SK-N-SH (cell line): ENCODE measurements around the gene METTL25B. TPM values are rescaled to one million over a fixed set of nuclear protein-coding genes. Genes with fewer than 3 reads are reported as not detected.

Experiments used
- CTCF ChIA-PET: fragments of 300-600, 350-600 bp; formaldehyde crosslinking; extraction: SDS; loops from one replicate; lab custom pipeline; 2021; lab: Yijun Ruan, JAX
- POLR2A ChIA-PET: fragments of 350-600 bp; sonication (Branson Sonifier 250); formaldehyde crosslinking; extraction: SDS; loops from one replicate; lab custom pipeline; 2020; ENCODE audit warnings: antibody characterized with exemption, inconsistent platforms; lab: Yijun Ruan, JAX
- DNase-seq: peaks from one replicate; pipeline ENCODE4 v3.0.0; 2012
- H2AFZ ChIP-seq: fragments of 200-600 bp; sonication (generic); 2 replicates; pipeline ENCODE4 v1.8.1; 2016; ENCODE audit warnings: antibody characterized with exemption, mild to moderate bottlenecking, low read depth
- H3F3A ChIP-seq: fragments of 200-600 bp; sonication (generic); replicated peaks from 2 replicates; pipeline ENCODE3; 2016; ENCODE audit warnings: antibody characterized with exemption, mild to moderate bottlenecking; ENCODE audit not compliant: insufficient read depth
- H3K27ac ChIP-seq, 2 experiments: fragments of 200-500 bp in 1 of 2; fragments of 200-600 bp in 1 of 2; sonication (Bioruptor generic) in 1 of 2; sonication (generic), shearing (Covaris generic) in 1 of 2; 2 replicates each; pipeline versions ENCODE4 v1.5.1 to v1.6.1; 2014 to 2016; ENCODE audit warnings: low read depth in 2 of 2, inconsistent platforms in 1 of 2, low read length in 1 of 2, mild to moderate bottlenecking in 1 of 2, mixed read lengths in 1 of 2
- H3K27me3 ChIP-seq: fragments of 200-600 bp; sonication (generic), shearing (Covaris generic); 2 replicates; pipeline ENCODE4 v1.6.1; 2016; ENCODE audit warnings: mixed run types; ENCODE audit not compliant: insufficient read depth
- H3K36me3 ChIP-seq, 2 experiments: fragments of 200-500 bp in 1 of 2; fragments of 200-600 bp in 1 of 2; sonication (Bioruptor generic) in 1 of 2; sonication (generic) in 1 of 2; replicated peaks in 1 of 2; 2 replicates each; pipeline versions ENCODE3 to v1.5.1; 2014 to 2016; ENCODE audit warnings: low read length in 1 of 2, mild to moderate bottlenecking in 1 of 2; ENCODE audit not compliant: insufficient read depth in 2 of 2, control insufficient read depth in 1 of 2
- H3K4me1 ChIP-seq, 2 experiments: fragments of 200-500 bp in 1 of 2; fragments of 200-600 bp in 1 of 2; sonication (Bioruptor generic) in 1 of 2; sonication (generic), shearing (Covaris generic) in 1 of 2; 2 replicates each; pipeline versions ENCODE4 v1.5.1 to v1.6.1; 2014 to 2016; ENCODE audit warnings: low read depth in 1 of 2, low read length in 1 of 2, mixed run types in 1 of 2; ENCODE audit not compliant: insufficient read depth in 2 of 2, control insufficient read depth in 1 of 2
- H3K4me2 ChIP-seq: fragments of 200-600 bp; sonication (generic), shearing (Covaris generic); 2 replicates; pipeline ENCODE4 v1.6.1; 2017; ENCODE audit warnings: mixed run types
- H3K4me3 ChIP-seq, 2 experiments: fragments of 200-500 bp in 1 of 2; fragments of 200-600 bp in 1 of 2; sonication (Bioruptor generic) in 1 of 2; sonication (generic), shearing (Covaris generic) in 1 of 2; 2 replicates each; pipeline versions ENCODE4 v1.5.1 to v1.8.1; 2014 to 2016; ENCODE audit warnings: low read depth in 2 of 2, inconsistent platforms in 1 of 2, low read length in 1 of 2, mild to moderate bottlenecking in 1 of 2, mixed read lengths in 1 of 2, moderate library complexity in 1 of 2
- H3K79me2 ChIP-seq: fragments of 200-600 bp; sonication (generic); 2 replicates; pipeline ENCODE4 v1.8.1; 2017; ENCODE audit warnings: mild to moderate bottlenecking; ENCODE audit not compliant: insufficient read depth
- H3K9ac ChIP-seq: fragments of 200-600 bp; sonication (generic); 2 replicates; pipeline ENCODE4 v1.6.1; 2017; ENCODE audit warnings: mixed run types
- H3K9me2 ChIP-seq: fragments of 200-600 bp; sonication (generic); 2 replicates; pipeline ENCODE4 v1.6.1; 2017; ENCODE audit warnings: mixed run types
- H3K9me3 ChIP-seq: fragments of 200-600 bp; sonication (generic); 2 replicates; pipeline ENCODE4 v1.6.1; 2017; ENCODE audit warnings: mixed run types, mild to moderate bottlenecking, moderate library complexity
- H4K20me1 ChIP-seq: fragments of 200-600 bp; sonication (generic); 2 replicates; pipeline ENCODE4 v1.6.1; 2017; ENCODE audit warnings: mild to moderate bottlenecking, mixed run types; ENCODE audit not compliant: insufficient read depth
- ELF1 ChIP-seq: IDR thresholded peaks from 2 replicates; pipeline ENCODE4 v1.4.0; 2012
- FOSL2 ChIP-seq: IDR thresholded peaks from 2 replicates; pipeline ENCODE4 v1.4.0; 2012; ENCODE audit warnings: low read depth, mild to moderate bottlenecking, moderate library complexity, borderline replicate concordance
- FOXJ3 ChIP-seq: sonication (generic); formaldehyde crosslinking; IDR thresholded peaks from 2 replicates; pipeline ENCODE4 v1.5.1; 2020; ENCODE audit warnings: mild to moderate bottlenecking, missing genetic modification reagents
- JUND ChIP-seq: IDR thresholded peaks from 2 replicates; pipeline ENCODE4 v1.4.0; 2012
- NRF1 ChIP-seq: IDR thresholded peaks from 2 replicates; pipeline ENCODE4 v1.6.1; 2012; ENCODE audit warnings: low read depth, mild to moderate bottlenecking, low read length
- RAD21 ChIP-seq: IDR thresholded peaks from 2 replicates; pipeline ENCODE4 v1.6.1; 2012; ENCODE audit warnings: mild to moderate bottlenecking, low read length
- RCOR1 ChIP-seq: fragments of 150-350 bp; IDR thresholded peaks from 2 replicates; pipeline ENCODE4 v1.6.1; 2017; ENCODE audit warnings: antibody characterized with exemption, low read length
- RFX5 ChIP-seq: IDR thresholded peaks from 2 replicates; pipeline ENCODE4 v1.6.1; 2012; ENCODE audit warnings: mild to moderate bottlenecking, improper control_type of control experiment, low read length
- TEAD4 ChIP-seq: IDR thresholded peaks from 2 replicates; pipeline ENCODE4 v1.4.0; 2012; ENCODE audit warnings: mild to moderate bottlenecking, borderline replicate concordance; ENCODE audit not compliant: insufficient read depth
- USF1 ChIP-seq: IDR thresholded peaks from 2 replicates; pipeline ENCODE4 v1.4.0; 2012; ENCODE audit warnings: low read depth, borderline replicate concordance
- WGBS: methylation state at CpG from one replicate; pipeline ENCODE4 v1.1.6; 2017; ENCODE audit warnings: low lambda C conversion rate; 5-methylcytosine and 5-hydroxymethylcytosine counted together
- polyA plus RNA-seq, 3 experiments: library from polyadenylated mRNA; depleted of rRNA; stranded (reverse); fragments of >200 nt; gene quantifications; 2 replicates each; pipeline ENCODE4 v1.2.3, GENCODE V29; 2012

Gene METTL25B
- polyA plus RNA-seq, 1 of the 3 experiments (the other 2 are of a cell fraction): 20.1 TPM

- POLR2A ChIA-PET: interaction anchor here (0.9 to 4.3 kb wide), 16 partner anchors 9 to 167 kb away, joined by 3 to 57 read pairs (median 6); partner anchors contain the start of genes CRABP2, ISG20L2, METTL25B and MRPL24
- H3K79me2 ChIP-seq: no peaks in the 10 kb centered on the region
- H3K4me3 ChIP-seq: peak overlapping the region; percentile 32 to 51; a peak in 3 of 4 replicates
- H2AFZ ChIP-seq: no peak overlapping the region
- peak overlapping the region in 1 of 2 experiments; percentile 86; a peak in 2 of 4 replicates for H3K27ac ChIP-seq
- H3K36me3 ChIP-seq: no peaks in the 10 kb centered on the region
- TF ChIP-seq NRF1 (no peak), RFX5 (no peak), RCOR1 (peak; percentile 55; the same call in 1 of the 2 replicates), ELF1 (no peak)
- TF ChIP-seq, all 33 proteins: peak for 1
- Histone ChIP-seq H3K9me3 (no peaks in the 10 kb centered on the region), H3K4me2 (peak overlapping the region; percentile 82), H3F3A (peaks cover 11% of the 10 kb centered on the region), H3K9ac (no peak overlapping the region), H3K9me2 (no peaks in the 10 kb centered on the region), H3K27me3 (no peaks in the 10 kb centered on the region), H3K4me1 (peaks cover 14 to 55% of the 10 kb centered on the region in 2 experiments; a peak in 3 of 4 replicates), H4K20me1 (no peaks in the 10 kb centered on the region)
- CTCF ChIA-PET: interaction anchor here (0.6 to 45.5 kb wide), 65 partner anchors 11 to 319 kb away, joined by 3 to 2702 read pairs (median 7); partner anchors contain the start of genes BCAN, CRABP2, HDGF and INSRR
- 40% methylated on average over 10 of the region's 10 CpGs for WGBS
- no peak for DNase-seq
Observed at GRCh38 chr1:156689953-156690674, 38.2 kb upstream of the METTL25B start.

- no peak for TF ChIP-seq USF1
- no peak for TF ChIP-seq JUND
- no peak for TF ChIP-seq RAD21
- no peak for TF ChIP-seq FOXJ3 (CRISPR knock-in tag)
- no peak for TF ChIP-seq FOSL2
- TF ChIP-seq TEAD4: no peak
- Histone ChIP-seq H4K20me1 (no peaks in the 10 kb centered on the region), H3F3A (peaks cover 11% of the 10 kb centered on the region), H2AFZ (no peak overlapping the region), H3K9me3 (no peaks in the 10 kb centered on the region), H3K27me3 (no peaks in the 10 kb centered on the region), H3K9ac (no peak overlapping the region), H3K36me3 (no peaks in the 10 kb centered on the region), H3K4me3 (no peak overlapping the region), H3K9me2 (no peaks in the 10 kb centered on the region), H3K79me2 (no peaks in the 10 kb centered on the region), H3K4me2 (peak overlapping the region; percentile 82; the same call in 1 of the 2 replicates), H3K27ac (peak overlapping the region in 1 of 2 experiments; percentile 86; a peak in 1 of 4 replicates), H3K4me1 (peaks cover 14 to 55% of the 10 kb centered on the region in 2 experiments; a peak in 3 of 4 replicates)
- CTCF ChIA-PET: interaction anchor here (1.0 to 45.5 kb wide), 22 partner anchors 12 to 237 kb away, joined by 3 to 2702 read pairs (median 17); partner anchors contain the start of genes CRABP2, INSRR, ISG20L2 and METTL25B
- POLR2A ChIA-PET: interaction anchor here (1.2 to 4.3 kb wide), 9 partner anchors 14 to 166 kb away, joined by 4 to 57 read pairs (median 8); partner anchors contain the start of genes CRABP2, ISG20L2 and METTL25B
- no peak for DNase-seq
- WGBS: 89% methylated on average over 8 of the region's 8 CpGs
Observed at GRCh38 chr1:156690675-156691036, 37.6 kb upstream of the METTL25B start.
